Measurements from ENCODE around the gene RHOD. TPM values are rescaled to one million over a fixed set of nuclear protein-coding genes. Genes with fewer than 3 reads are reported as not detected.

RHOD gene
- total RNA-seq, 1 donor from 2014 or later = 1.7 TPM

- H3K27ac Mint-ChIP-seq (ENCODE audit: unreplicated experiment) = no peak overlapping the region
- H3K4me3 Mint-ChIP-seq = no peak overlapping the region
- TF ChIP-seq CTCF (conservative IDR thresholded peaks at IDR 0.05) = no peak
- no peaks in the 10 kb centered on the region for H3K4me1 Mint-ChIP-seq
- no peaks in the 10 kb centered on the region for H3K36me3 Mint-ChIP-seq (ENCODE audit: low read depth)
- H3K9me3 Mint-ChIP-seq = no peaks in the 10 kb centered on the region
- no peak for DNase-seq (ENCODE audit: low read depth, low spot score)
- H3K27me3 Mint-ChIP-seq (ENCODE audit: low read depth) = no peaks in the 10 kb centered on the region
Measured at GRCh38 chr11:67073908-67074307, 17.3 kb downstream of the RHOD start.

- Mint-ChIP-seq H3K4me3 (no peak overlapping the region), H3K27ac (ENCODE audit: unreplicated experiment) (no peak overlapping the region), H3K36me3 (ENCODE audit: low read depth) (no peaks in the 10 kb centered on the region), H3K4me1 (peaks cover 5% of the 10 kb centered on the region), H3K9me3 (no peaks in the 10 kb centered on the region), H3K27me3 (ENCODE audit: low read depth) (no peaks in the 10 kb centered on the region)
- no peak for DNase-seq (ENCODE audit: low read depth, low spot score)
- no peak for TF ChIP-seq CTCF (conservative IDR thresholded peaks at IDR 0.05)
Measured at GRCh38 chr11:67076202-67076601, 19.6 kb downstream of the RHOD start.

- Mint-ChIP-seq H3K27me3 (ENCODE audit: low read depth) (no peaks in the 10 kb centered on the region), H3K4me1 (peaks cover 9% of the 10 kb centered on the region)
Measured at GRCh38 chr11:67079065-67079705, 22.5 kb downstream of the RHOD start.

GRCh38 chr11:67082071-67082791 is 25.6 kb downstream of the RHOD start:
- DNase-seq (ENCODE audit: low read depth, low spot score) = no peak
- no peak for TF ChIP-seq CTCF (conservative IDR thresholded peaks at IDR 0.05)
- Mint-ChIP-seq H3K9me3 (no peaks in the 10 kb centered on the region), H3K27ac (ENCODE audit: unreplicated experiment) (no peak overlapping the region), H3K4me1 (peaks cover 9% of the 10 kb centered on the region), H3K4me3 (no peak overlapping the region), H3K27me3 (ENCODE audit: low read depth) (no peaks in the 10 kb centered on the region), H3K36me3 (ENCODE audit: low read depth) (no peaks in the 10 kb centered on the region)

More at GRCh38 chr11:67079065-67079705, 22.5 kb downstream of the RHOD start:
- TF ChIP-seq CTCF (conservative IDR thresholded peaks at IDR 0.05) = no peak
- H3K36me3 Mint-ChIP-seq (ENCODE audit: low read depth) = no peaks in the 10 kb centered on the region
- H3K9me3 Mint-ChIP-seq = no peaks in the 10 kb centered on the region
- no peak overlapping the region for H3K4me3 Mint-ChIP-seq
- no peak for DNase-seq (ENCODE audit: low read depth, low spot score)
- H3K27ac Mint-ChIP-seq (ENCODE audit: unreplicated experiment) = no peak overlapping the region

GRCh38 chr11:67083786-67084366 is 27.2 kb downstream of the RHOD start:
- DNase-seq (ENCODE audit: low read depth, low spot score) = no peak
- Mint-ChIP-seq H3K36me3 (ENCODE audit: low read depth) (no peaks in the 10 kb centered on the region), H3K27ac (ENCODE audit: unreplicated experiment) (no peak overlapping the region), H3K27me3 (ENCODE audit: low read depth) (no peaks in the 10 kb centered on the region), H3K4me3 (no peak overlapping the region), H3K9me3 (no peaks in the 10 kb centered on the region), H3K4me1 (peaks cover 9% of the 10 kb centered on the region)
- no peak for TF ChIP-seq CTCF (conservative IDR thresholded peaks at IDR 0.05)

All from neural crest cell (in vitro differentiated cells).